ENCODE results near the gene MYEF2.
A peak's percentile ranks its signal among the peaks of the same experiment; 100 is the strongest.

Gene MYEF2

DNA sequence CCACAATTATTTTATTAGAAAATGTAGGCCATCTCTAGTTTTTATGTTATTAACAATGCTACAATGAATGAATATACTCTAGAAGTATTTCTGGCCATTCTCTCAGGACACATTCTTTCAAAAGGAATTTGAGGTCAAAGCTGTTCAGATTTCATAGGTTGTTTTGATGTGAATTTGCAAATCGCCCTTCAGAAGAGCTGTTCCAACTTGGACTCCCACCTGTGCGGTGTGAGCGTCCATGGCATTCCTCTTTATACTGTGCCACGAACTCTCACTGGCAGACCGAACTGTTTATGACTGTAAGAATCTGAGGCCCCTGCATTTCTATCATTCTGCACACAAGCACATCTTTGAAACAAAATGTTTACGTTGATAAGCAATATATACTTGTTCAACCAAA, 75.9 kb downstream of the MYEF2 start:
- TF ChIP-seq, protein P1, sequence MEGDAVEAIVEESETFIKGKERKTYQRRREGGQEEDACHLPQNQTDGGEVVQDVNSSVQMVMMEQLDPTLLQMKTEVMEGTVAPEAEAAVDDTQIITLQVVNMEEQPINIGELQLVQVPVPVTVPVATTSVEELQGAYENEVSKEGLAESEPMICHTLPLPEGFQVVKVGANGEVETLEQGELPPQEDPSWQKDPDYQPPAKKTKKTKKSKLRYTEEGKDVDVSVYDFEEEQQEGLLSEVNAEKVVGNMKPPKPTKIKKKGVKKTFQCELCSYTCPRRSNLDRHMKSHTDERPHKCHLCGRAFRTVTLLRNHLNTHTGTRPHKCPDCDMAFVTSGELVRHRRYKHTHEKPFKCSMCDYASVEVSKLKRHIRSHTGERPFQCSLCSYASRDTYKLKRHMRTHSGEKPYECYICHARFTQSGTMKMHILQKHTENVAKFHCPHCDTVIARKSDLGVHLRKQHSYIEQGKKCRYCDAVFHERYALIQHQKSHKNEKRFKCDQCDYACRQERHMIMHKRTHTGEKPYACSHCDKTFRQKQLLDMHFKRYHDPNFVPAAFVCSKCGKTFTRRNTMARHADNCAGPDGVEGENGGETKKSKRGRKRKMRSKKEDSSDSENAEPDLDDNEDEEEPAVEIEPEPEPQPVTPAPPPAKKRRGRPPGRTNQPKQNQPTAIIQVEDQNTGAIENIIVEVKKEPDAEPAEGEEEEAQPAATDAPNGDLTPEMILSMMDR (conservative IDR thresholded peaks at IDR 0.05), result no peak
- peak overlapping the region; percentile 56 for H3K27ac ChIP-seq

GRCh38 chr15:48101376-48101961, 76.6 kb downstream of the MYEF2 start:
- TF ChIP-seq, protein P1 (conservative IDR thresholded peaks at IDR 0.05), result no peak
- peak overlapping the region; percentile 56 for H3K27ac ChIP-seq

DNA sequence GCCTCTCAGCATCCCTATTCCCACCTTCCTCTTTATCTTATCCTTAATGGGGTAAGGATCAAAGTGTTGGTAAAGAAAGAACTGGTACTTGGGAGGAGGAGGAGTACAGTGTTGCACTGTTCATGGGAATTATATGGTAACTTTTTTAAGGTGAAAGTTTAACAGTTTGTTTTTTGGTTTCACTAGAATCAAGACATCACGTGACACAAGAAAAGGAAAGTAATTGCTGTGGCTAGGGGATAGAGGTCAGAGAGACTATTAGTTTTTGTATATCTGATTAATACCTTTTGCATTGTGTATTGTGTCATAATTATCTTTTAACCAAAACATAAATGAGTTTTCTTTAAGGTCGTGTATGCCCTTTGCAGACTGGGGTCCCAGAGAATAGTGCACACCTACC, 80.8 kb downstream of the MYEF2 start:
- TF ChIP-seq, protein P1 (conservative IDR thresholded peaks at IDR 0.05), result no peak

DNA sequence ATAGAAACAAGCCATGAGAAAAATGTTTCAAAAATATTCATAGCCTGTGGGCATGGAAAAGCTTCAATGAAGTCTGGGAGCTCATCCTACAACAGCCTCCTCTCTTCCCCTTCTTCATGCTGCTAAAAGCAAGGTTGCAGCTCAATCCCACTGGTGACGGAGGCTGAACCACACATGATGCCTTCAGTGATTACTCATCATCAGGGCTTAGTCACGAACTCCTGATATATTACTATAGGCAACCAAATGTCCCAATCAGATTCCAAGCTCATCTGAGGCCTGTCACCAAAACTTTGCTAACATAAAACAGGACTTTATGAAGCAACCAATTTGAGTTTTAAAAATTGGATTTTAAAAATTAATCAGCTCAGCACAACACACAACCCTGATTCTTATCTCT, 81.3 kb downstream of the MYEF2 start:
- TF ChIP-seq, protein P1 (conservative IDR thresholded peaks at IDR 0.05), result no peak

More for the DNA sequence above, 80.8 kb downstream of the MYEF2 start:
- no peak overlapping the region for H3K27ac ChIP-seq

GRCh38 chr15:48096355-48096786, 81.7 kb downstream of the MYEF2 start:
- TF ChIP-seq, protein P1 (conservative IDR thresholded peaks at IDR 0.05), result no peak
- no peak overlapping the region for H3K27ac ChIP-seq

More for the DNA sequence above, 81.3 kb downstream of the MYEF2 start:
- H3K27ac ChIP-seq, result no peak overlapping the region

DNA sequence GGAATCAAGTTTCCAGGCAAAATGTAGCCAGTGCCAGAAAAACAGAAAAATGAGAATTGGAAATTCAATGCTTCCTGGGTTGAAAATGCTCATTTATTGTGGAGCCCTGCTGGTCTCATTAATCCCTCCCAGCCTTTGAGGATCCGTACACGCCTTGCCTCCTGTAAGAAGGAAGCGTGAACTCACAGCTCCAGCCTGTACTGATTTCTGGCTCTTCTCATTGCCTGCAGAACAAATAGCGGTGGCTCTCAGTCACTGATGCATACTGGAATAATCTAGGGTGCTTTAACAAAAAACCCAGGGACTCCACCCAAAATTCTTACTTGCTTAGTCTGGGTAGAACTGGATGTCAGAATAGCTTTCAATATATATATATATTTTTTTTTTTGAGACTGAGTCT, 86.6 kb downstream of the MYEF2 start:
- no peak overlapping the region for H3K27ac ChIP-seq
- TF ChIP-seq, protein P1 (conservative IDR thresholded peaks at IDR 0.05), result no peak

DNA sequence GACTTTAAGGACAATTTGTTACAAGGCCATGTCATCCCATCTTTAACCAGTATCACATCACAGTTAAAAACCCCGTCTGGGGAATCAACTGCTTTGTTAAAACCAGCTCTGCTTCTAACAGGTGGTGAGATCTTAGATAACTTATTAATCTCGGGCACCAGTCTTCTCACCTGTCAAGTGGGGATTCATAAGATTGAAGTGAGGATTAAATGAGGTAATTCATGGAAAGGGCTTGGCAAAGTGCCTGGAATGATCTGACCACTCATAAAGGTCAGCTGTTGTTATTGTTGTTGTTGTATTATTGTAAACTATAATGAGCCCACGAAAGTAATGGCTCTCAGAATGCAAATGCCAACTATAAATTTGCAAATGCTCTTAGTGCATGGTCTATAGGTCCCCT, 87.4 kb downstream of the MYEF2 start:
- TF ChIP-seq, protein P1 (conservative IDR thresholded peaks at IDR 0.05), result no peak
- peak overlapping the region; percentile 49; the same call in 1 of the 2 replicates for H3K27ac ChIP-seq

Data from VCaP (cell line).